Measurements from ENCODE around the gene GCHFR.

GCHFR gene

GRCh38 chr15:40759961-40760360 lies 3.9 kb upstream of the GCHFR start:
- no peak for DNase-seq (ENCODE audit: extremely low spot score)
- CTCF ChIA-PET, result no interaction called here
- no peak for TF ChIP-seq SP1 (IDR thresholded peaks at IDR 0.05)
- TF ChIP-seq LEF1 (IDR thresholded peaks at IDR 0.05; ENCODE audit: borderline replicate concordance), result no peak
- no peak for TF ChIP-seq L3MBTL2 (conservative IDR thresholded peaks at IDR 0.05)
- TF ChIP-seq BHLHE40 (IDR thresholded peaks at IDR 0.05; ENCODE audit: borderline replicate concordance), result no peak
- TF ChIP-seq ELF4 (IDR thresholded peaks at IDR 0.05), result no peak
- no peak for TF ChIP-seq FOXA1 (IDR thresholded peaks at IDR 0.05)
- no peak for TF ChIP-seq FOXK2 (IDR thresholded peaks at IDR 0.05)
- TF ChIP-seq CTBP1 (IDR thresholded peaks at IDR 0.05; ENCODE audit: borderline replicate concordance), result no peak
- TF ChIP-seq FOXM1 (IDR thresholded peaks at IDR 0.05; ENCODE audit: borderline replicate concordance), result no peak
- TF ChIP-seq, protein P1, sequence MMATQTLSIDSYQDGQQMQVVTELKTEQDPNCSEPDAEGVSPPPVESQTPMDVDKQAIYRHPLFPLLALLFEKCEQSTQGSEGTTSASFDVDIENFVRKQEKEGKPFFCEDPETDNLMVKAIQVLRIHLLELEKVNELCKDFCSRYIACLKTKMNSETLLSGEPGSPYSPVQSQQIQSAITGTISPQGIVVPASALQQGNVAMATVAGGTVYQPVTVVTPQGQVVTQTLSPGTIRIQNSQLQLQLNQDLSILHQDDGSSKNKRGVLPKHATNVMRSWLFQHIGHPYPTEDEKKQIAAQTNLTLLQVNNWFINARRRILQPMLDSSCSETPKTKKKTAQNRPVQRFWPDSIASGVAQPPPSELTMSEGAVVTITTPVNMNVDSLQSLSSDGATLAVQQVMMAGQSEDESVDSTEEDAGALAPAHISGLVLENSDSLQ (IDR thresholded peaks at IDR 0.05), result no peak
- TF ChIP-seq HDGF (IDR thresholded peaks at IDR 0.05; ENCODE audit: borderline replicate concordance), result no peak
- no peak for TF ChIP-seq NFRKB (IDR thresholded peaks at IDR 0.05)
- no peak for TF ChIP-seq ARNT (IDR thresholded peaks at IDR 0.05)
- no peak for TF ChIP-seq SUZ12 (IDR thresholded peaks at IDR 0.05)
- no peak for TF ChIP-seq ZNF384 (IDR thresholded peaks at IDR 0.05)
- no peak for TF ChIP-seq TARDBP (IDR thresholded peaks at IDR 0.05)
- POLR2A ChIA-PET, result no interaction called here

DNA sequence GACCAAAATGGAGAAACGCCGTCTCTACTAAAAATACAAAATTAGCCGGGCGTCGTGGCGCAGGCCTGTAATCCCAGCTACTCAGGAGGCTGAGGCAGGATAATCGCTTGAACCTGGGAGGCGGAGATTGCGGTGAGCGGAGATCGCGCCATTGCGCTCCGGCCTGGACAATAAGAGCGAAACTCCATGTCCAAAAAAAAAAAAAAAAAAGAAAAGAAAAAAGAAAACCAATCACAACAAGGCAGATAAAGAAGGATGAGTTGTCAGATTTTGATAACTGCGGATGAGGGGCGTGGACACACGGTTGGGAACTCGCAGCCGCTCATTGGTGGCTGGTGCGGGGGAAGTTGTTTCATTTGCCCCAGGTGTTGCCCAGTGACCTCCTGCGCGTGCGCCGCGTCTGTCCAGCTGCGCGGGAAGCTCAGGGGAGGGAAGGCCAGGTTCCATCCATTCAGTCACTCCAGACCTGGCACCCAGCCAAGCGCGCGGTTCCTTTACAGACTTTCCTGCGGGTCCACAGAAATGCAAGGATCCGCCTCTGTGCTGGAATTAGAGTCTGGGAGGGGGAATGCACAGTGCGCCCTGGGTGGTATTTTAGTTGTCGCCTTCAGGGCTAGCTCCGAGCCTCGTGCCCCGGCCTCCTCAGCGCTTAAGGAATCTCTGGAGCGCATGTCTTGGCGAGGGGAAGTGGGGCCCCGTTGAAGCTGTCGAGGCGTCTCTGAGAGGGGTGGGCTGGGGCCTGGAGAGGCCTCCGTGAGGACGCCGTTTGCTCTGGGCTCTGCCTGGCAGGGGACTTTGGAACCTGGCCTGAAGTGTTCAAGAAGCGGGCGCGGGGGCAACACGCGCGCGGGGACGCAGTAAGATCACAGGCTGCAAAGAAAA lies 708 bp upstream of the GCHFR start:
- TF ChIP-seq L3MBTL2 (conservative IDR thresholded peaks at IDR 0.05) (peak; percentile 96), FOXK2 (IDR thresholded peaks at IDR 0.05) (no peak), TARDBP (IDR thresholded peaks at IDR 0.05) (no peak)
- DNase-seq (ENCODE audit: extremely low spot score), result peak; percentile 57
- ChIA-PET POLR2A (interaction anchor here (0.6 to 2.9 kb wide), 3 partner anchors 44 to 190 kb away, joined by 3 to 9 read pairs (median 3); partner anchors contain the start of genes CHAC1, DNAJC17 and ZFYVE19), CTCF (no interaction called here)

DNA sequence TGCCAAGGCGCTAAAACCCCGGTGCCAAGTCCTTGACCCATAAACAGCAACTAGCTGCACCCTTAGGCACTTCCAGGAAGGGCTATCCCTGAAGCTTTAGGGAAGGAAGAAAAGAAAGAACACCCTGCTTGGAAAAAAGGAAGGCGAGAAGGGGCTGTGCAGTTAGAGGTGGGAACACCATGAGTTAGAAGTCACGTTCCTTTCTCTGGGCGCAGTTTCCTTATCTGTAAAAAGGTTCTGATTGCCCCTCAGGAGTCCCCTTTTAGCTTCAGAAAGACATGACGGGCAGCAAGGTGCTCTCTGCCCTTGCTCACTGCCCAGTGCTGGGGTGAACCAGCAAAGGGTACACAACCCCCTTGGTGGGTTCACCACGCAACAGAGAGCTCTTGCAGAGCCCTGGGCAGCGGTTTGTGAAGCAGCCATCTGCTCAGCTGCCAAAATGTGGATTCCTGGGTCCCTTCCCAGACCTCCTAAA lies 798 bp downstream of the GCHFR start:
- TF ChIP-seq ZNF384 (IDR thresholded peaks at IDR 0.05) (no peak), BHLHE40 (IDR thresholded peaks at IDR 0.05; ENCODE audit: borderline replicate concordance) (no peak), ARNT (IDR thresholded peaks at IDR 0.05) (no peak), FOXK2 (IDR thresholded peaks at IDR 0.05) (no peak), NFRKB (IDR thresholded peaks at IDR 0.05) (no peak), ELF4 (IDR thresholded peaks at IDR 0.05) (no peak), HDGF (IDR thresholded peaks at IDR 0.05; ENCODE audit: borderline replicate concordance) (no peak), LEF1 (IDR thresholded peaks at IDR 0.05; ENCODE audit: borderline replicate concordance) (no peak), FOXA1 (IDR thresholded peaks at IDR 0.05) (no peak), L3MBTL2 (conservative IDR thresholded peaks at IDR 0.05) (no peak), FOXM1 (IDR thresholded peaks at IDR 0.05; ENCODE audit: borderline replicate concordance) (no peak), TARDBP (IDR thresholded peaks at IDR 0.05) (no peak), SUZ12 (IDR thresholded peaks at IDR 0.05) (no peak), SP1 (IDR thresholded peaks at IDR 0.05) (no peak)
- TF ChIP-seq, protein P1 (IDR thresholded peaks at IDR 0.05), result no peak
- DNase-seq (ENCODE audit: extremely low spot score), result no peak
- CTCF ChIA-PET, result interaction anchor here (0.7 to 1.2 kb wide), 6 partner anchors 14 to 128 kb away, joined by 3 to 6 read pairs (median 3); no protein-coding TSS in a partner anchor
- POLR2A ChIA-PET, result interaction anchor here (0.6 to 2.9 kb wide), 3 partner anchors 11 to 42 kb away, joined by 3 to 9 read pairs (median 3); partner anchors contain the start of genes DNAJC17 and ZFYVE19

DNA sequence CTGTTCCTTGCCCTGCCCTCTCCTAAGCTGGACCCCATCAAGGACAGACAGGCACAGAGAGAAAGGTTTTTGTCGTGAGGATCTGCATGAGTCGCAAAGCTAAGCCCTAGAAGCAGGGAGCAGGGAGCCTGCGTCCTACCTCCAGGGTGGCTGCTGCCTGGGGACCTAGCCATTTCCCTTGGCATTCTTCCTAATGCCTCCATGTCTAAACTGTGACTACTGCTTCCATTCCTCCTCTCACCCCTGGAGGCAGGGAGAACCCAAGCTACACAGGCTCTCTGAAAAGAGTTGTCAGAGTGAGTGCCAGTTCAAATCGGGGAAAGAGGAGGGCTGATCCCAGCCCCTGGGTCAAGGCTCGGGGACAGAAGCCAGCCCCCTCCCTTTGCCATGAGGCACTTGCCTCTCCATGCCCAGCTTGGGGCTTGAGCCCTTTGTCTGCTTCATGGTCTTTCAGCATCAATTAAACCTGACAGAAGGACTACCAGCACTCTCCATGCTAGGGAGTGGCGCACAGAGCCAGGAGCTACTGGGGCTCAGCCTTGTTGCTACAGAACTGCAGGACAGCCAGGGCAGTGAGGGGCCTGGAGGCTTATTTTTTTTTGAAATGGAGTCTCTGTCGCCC lies 2.4 kb downstream of the GCHFR start:
- no peak for TF ChIP-seq FOXK2 (IDR thresholded peaks at IDR 0.05)
- TF ChIP-seq NFRKB (IDR thresholded peaks at IDR 0.05), result no peak
- no peak for TF ChIP-seq ARNT (IDR thresholded peaks at IDR 0.05)
- TF ChIP-seq FOXM1 (IDR thresholded peaks at IDR 0.05; ENCODE audit: borderline replicate concordance), result no peak
- TF ChIP-seq ELF4 (IDR thresholded peaks at IDR 0.05), result no peak
- TF ChIP-seq SP1 (IDR thresholded peaks at IDR 0.05), result no peak
- TF ChIP-seq L3MBTL2 (conservative IDR thresholded peaks at IDR 0.05), result no peak
- TF ChIP-seq ZNF384 (IDR thresholded peaks at IDR 0.05), result no peak
- no peak for TF ChIP-seq FOXA1 (IDR thresholded peaks at IDR 0.05)
- no peak for TF ChIP-seq CTBP1 (IDR thresholded peaks at IDR 0.05; ENCODE audit: borderline replicate concordance)
- TF ChIP-seq HDGF (IDR thresholded peaks at IDR 0.05; ENCODE audit: borderline replicate concordance), result no peak
- no peak for TF ChIP-seq TARDBP (IDR thresholded peaks at IDR 0.05)
- TF ChIP-seq LEF1 (IDR thresholded peaks at IDR 0.05; ENCODE audit: borderline replicate concordance), result no peak
- TF ChIP-seq SUZ12 (IDR thresholded peaks at IDR 0.05), result no peak
- TF ChIP-seq, protein P1 (IDR thresholded peaks at IDR 0.05), result no peak
- no peak for TF ChIP-seq BHLHE40 (IDR thresholded peaks at IDR 0.05; ENCODE audit: borderline replicate concordance)
- no peak for DNase-seq (ENCODE audit: extremely low spot score)
- POLR2A ChIA-PET, result interaction anchor here (1.1 to 1.3 kb wide), 2 partner anchors 10 to 107 kb away, joined by 3 to 4 read pairs; no protein-coding TSS in a partner anchor
- CTCF ChIA-PET, result interaction anchor here (0.7 kb wide), 1 partner anchor 21 kb away, joined by 3 read pairs; no protein-coding TSS in a partner anchor

All from HEK293T (cell line).